Astrocyte (in vitro differentiated cells and primary cell): Measurements from ENCODE around the gene KCNMA1. TPM values are rescaled to one million over a fixed set of nuclear protein-coding genes. Genes with fewer than 3 reads are reported as not detected.

ENCODE experiments used
- DNase-seq: peaks from one replicate; pipeline ENCODE4 v3.0.0-alpha.2; 2010; ENCODE audit warnings: low read depth
- FAIRE-seq: peaks from 2 replicates; lab custom pipeline; 2011; peaks lifted over from hg19 to GRCh38; lab: Jason Lieb, UNC
- H2AFZ ChIP-seq: 2 replicates; pipeline ENCODE4 v1.6.0; 2012; ENCODE audit warnings: low read depth, low read length, inconsistent platforms
- H3K27ac ChIP-seq: 2 replicates; pipeline ENCODE4 v1.5.1; 2011; ENCODE audit warnings: low read depth, low read length, inconsistent platforms
- H3K27me3 ChIP-seq: 2 replicates; pipeline ENCODE4 v1.6.0; 2011; ENCODE audit warnings: low read length, inconsistent platforms; ENCODE audit not compliant: insufficient read depth
- H3K36me3 ChIP-seq: 2 replicates; pipeline ENCODE4 v1.5.1; 2011; ENCODE audit warnings: low read length, inconsistent platforms; ENCODE audit not compliant: insufficient read depth
- H3K4me1 ChIP-seq: 2 replicates; pipeline ENCODE4 v1.5.1; 2011; ENCODE audit warnings: low read length, inconsistent platforms; ENCODE audit not compliant: insufficient read depth
- H3K4me2 ChIP-seq: 2 replicates; pipeline ENCODE4 v1.6.0; 2012; ENCODE audit warnings: low read length, inconsistent platforms
- H3K4me3 ChIP-seq: 2 replicates; pipeline ENCODE4 v1.5.1; 2011; ENCODE audit warnings: low read depth, mild to moderate bottlenecking, low read length, inconsistent platforms; ENCODE audit not compliant: insufficient read depth
- H3K79me2 ChIP-seq: 2 replicates; pipeline ENCODE4 v1.6.0; 2012; ENCODE audit warnings: mild to moderate bottlenecking, low read length, inconsistent platforms; ENCODE audit not compliant: insufficient read depth
- H3K9ac ChIP-seq: 2 replicates; pipeline ENCODE4 v1.6.0; 2012; ENCODE audit warnings: mild to moderate bottlenecking, low read length, inconsistent platforms
- H3K9me3 ChIP-seq: 2 replicates; pipeline ENCODE4 v1.5.1; 2012; ENCODE audit warnings: low read depth, mild to moderate bottlenecking, low read length, inconsistent platforms; ENCODE audit not compliant: insufficient read depth
- H4K20me1 ChIP-seq: 2 replicates; pipeline ENCODE4 v1.6.0; 2012; ENCODE audit warnings: low read length, inconsistent platforms; ENCODE audit not compliant: insufficient read depth
- H3K27ac Mint-ChIP-seq: one replicate; pipeline ENCODE4 v1.8.0; 2021; ENCODE audit warnings: mild to moderate bottlenecking, mixed read lengths; ENCODE audit not compliant: unreplicated experiment
- H3K27me3 Mint-ChIP-seq: one replicate; pipeline ENCODE4 v1.8.0; 2021; ENCODE audit warnings: low read depth, mixed read lengths; ENCODE audit not compliant: unreplicated experiment
- H3K36me3 Mint-ChIP-seq: one replicate; pipeline ENCODE4 v1.8.0; 2021; ENCODE audit warnings: low read depth, mixed read lengths; ENCODE audit not compliant: unreplicated experiment
- H3K4me1 Mint-ChIP-seq: one replicate; pipeline ENCODE4 v1.8.0; 2021; ENCODE audit warnings: low read depth, mixed read lengths; ENCODE audit not compliant: unreplicated experiment
- H3K4me3 Mint-ChIP-seq: one replicate; pipeline ENCODE4 v1.8.0; 2021; ENCODE audit warnings: mild to moderate bottlenecking, moderate library complexity, mixed read lengths; ENCODE audit not compliant: unreplicated experiment
- H3K9me3 Mint-ChIP-seq: one replicate; pipeline ENCODE4 v1.8.0; 2021; ENCODE audit warnings: mild to moderate bottlenecking, mixed read lengths; ENCODE audit not compliant: unreplicated experiment
- CTCF ChIP-seq: IDR thresholded peaks from 2 replicates; pipeline ENCODE4 v1.5.1; 2011; ENCODE audit warnings: low read depth, mild to moderate bottlenecking, inconsistent platforms, low read length, moderate library complexity; ENCODE audit not compliant: insufficient read depth
- EZH2 ChIP-seq: IDR thresholded peaks from 2 replicates; pipeline ENCODE4 v1.6.1; 2012; ENCODE audit warnings: mild to moderate bottlenecking, low read length, inconsistent platforms; ENCODE audit not compliant: insufficient read depth
- total RNA-seq: library from RNA; stranded (reverse); gene quantifications from 2 replicates; pipeline ENCODE4 v1.2.1, GENCODE V29; 2021

KCNMA1 gene
- total RNA-seq, 1 donor from 2014 or later: 45.8 TPM

- Mint-ChIP-seq H3K27me3 (no peaks in the 10 kb centered on the region), H3K4me1 (peaks cover 69% of the 10 kb centered on the region), H3K4me3 (no peak overlapping the region), H3K36me3 (no peaks in the 10 kb centered on the region), H3K9me3 (no peaks in the 10 kb centered on the region), H3K27ac (peak overlapping the region; percentile 99)
- no peak for FAIRE-seq
- no peaks in the 10 kb centered on the region for H3K36me3 ChIP-seq
- no peak overlapping the region for H3K4me2 ChIP-seq
- no peak overlapping the region for H3K9ac ChIP-seq
- peaks cover 4% of the 10 kb centered on the region for H3K79me2 ChIP-seq
- H2AFZ ChIP-seq: no peak overlapping the region
- H3K9me3 ChIP-seq: no peaks in the 10 kb centered on the region
- TF ChIP-seq CTCF: no peak
- no peak for TF ChIP-seq EZH2
- peaks cover 43% of the 10 kb centered on the region for H3K4me1 ChIP-seq
- no peak for DNase-seq
- no peak overlapping the region for H3K27ac ChIP-seq
- no peaks in the 10 kb centered on the region for H3K27me3 ChIP-seq
- H3K4me3 ChIP-seq: no peak overlapping the region
- H4K20me1 ChIP-seq: no peaks in the 10 kb centered on the region
Measured at GRCh38 chr10:77293347-77293746, 344.3 kb downstream of the KCNMA1 start.

GRCh38 chr10:77291596-77292505 is 345.8 kb downstream of the KCNMA1 start:
- Histone ChIP-seq H3K4me1 (peaks cover 43% of the 10 kb centered on the region), H3K27ac (peak overlapping the region; percentile 97), H3K9me3 (no peaks in the 10 kb centered on the region), H4K20me1 (no peaks in the 10 kb centered on the region), H3K9ac (peak overlapping the region; percentile 75), H3K27me3 (no peaks in the 10 kb centered on the region), H3K79me2 (peaks cover 4% of the 10 kb centered on the region), H2AFZ (peak overlapping the region; percentile 11), H3K36me3 (no peaks in the 10 kb centered on the region), H3K4me3 (no peak overlapping the region), H3K4me2 (peak overlapping the region; percentile 57)
- H3K4me1 Mint-ChIP-seq: peaks cover 80% of the 10 kb centered on the region
- DNase-seq (no peak), FAIRE-seq (peak; percentile 81)
- no peaks in the 10 kb centered on the region for H3K36me3 Mint-ChIP-seq
- no peak overlapping the region for H3K4me3 Mint-ChIP-seq
- H3K27ac Mint-ChIP-seq: peak overlapping the region; percentile 99
- TF ChIP-seq EZH2: no peak
- no peak for TF ChIP-seq CTCF
- H3K9me3 Mint-ChIP-seq: no peaks in the 10 kb centered on the region
- no peaks in the 10 kb centered on the region for H3K27me3 Mint-ChIP-seq
